Left lung (tissue), 10 donors: ENCODE results near the gene ASTN2. TPM values are rescaled to one million over a fixed set of nuclear protein-coding genes. Genes with fewer than 3 reads are reported as not detected.
"Not testable (repeated sequence)": the region's sequence is repeated elsewhere in the genome, so short reads cannot be mapped to it uniquely, and the experiment has no call there.

ENCODE experiments used
- ATAC-seq: fragments of 200-7000 bp; cut with Tn5 transposase; one replicate; pipeline ENCODE4 v1.9.1; 2020; ENCODE audit warnings: moderate library complexity
- DNase-seq, 4 donors: peaks; one replicate each; pipeline ENCODE4 v3.0.0-alpha.2; 2013 to 2020
- H3K27ac ChIP-seq, 2 donors: fragments of 200-600 bp; sonication (generic) in 1 of 2; one replicate each; pipeline versions ENCODE4 v1.5.0 to v1.8.0; 2020 to 2021
- H3K27me3 ChIP-seq, 2 donors: fragments of 200-600 bp; sonication (generic) in 1 of 2; one replicate each; pipeline versions ENCODE4 v1.5.0 to v1.8.0; 2020 to 2021
- H3K36me3 ChIP-seq, 2 donors: fragments of 200-600 bp; sonication (generic) in 1 of 2; one replicate each; pipeline versions ENCODE4 v1.5.0 to v1.8.0; 2020 to 2021
- H3K4me1 ChIP-seq, 2 donors: fragments of 200-600 bp; one replicate each; pipeline ENCODE4 v1.8.0; 2021
- H3K4me3 ChIP-seq, 2 donors: fragments of 200-600 bp; sonication (generic) in 1 of 2; one replicate each; pipeline versions ENCODE4 v1.5.0 to v1.8.0; 2020 to 2021; ENCODE audit warnings: mild to moderate bottlenecking in 1 of 2
- H3K9me3 ChIP-seq, 2 donors: fragments of 200-600 bp; sonication (generic) in 1 of 2; one replicate each; pipeline versions ENCODE4 v1.5.0 to v1.8.0; 2020 to 2021
- CTCF ChIP-seq, 2 donors: fragments of 200-600 bp; sonication (generic) in 1 of 2; IDR thresholded peaks; one replicate each; pipeline versions ENCODE4 v1.5.0 to v1.8.0; 2021; ENCODE audit warnings: antibody characterized with exemption in 2 of 2
- intact Hi-C, 2 donors: fragments of 100-400 bp; cut with DNase I; formaldehyde crosslinking; loops; one replicate each; pipeline versions ENCODE4 v1.11.2 to v1.14.2; 2022
- polyA plus RNA-seq, 6 donors: library from polyadenylated mRNA; unstranded; fragments of 120-200 nt; gene quantifications; one replicate each; pipeline ENCODE4 v1.2.1, GENCODE V29; 2013; ENCODE audit not compliant: insufficient read length in 6 of 6
- total RNA-seq, 2 donors: library from RNA; stranded (reverse); fragmentation: NEBNext Ultra II Directional; extraction: Animal tissue kit (Norgen Biotek cat#: 25700); gene quantifications; one replicate each; pipeline ENCODE4 v1.2.1, GENCODE V29; 2021
- donor health status: DM: no; HTN: yes; CAD: no.
- donor health status: DM: no; HTN: no; CAD: no.

Gene ASTN2
- total and polyA plus RNA-seq, 8 donors: 3.1 to 5.5 (median 4.5) TPM

- intact Hi-C loops: no loop called here
- ATAC-seq (no peak), DNase-seq (no peak)
- Histone ChIP-seq H3K36me3 (no peaks in the 10 kb centered on the region), H3K27ac (no peak overlapping the region), H3K4me3 (no peak overlapping the region), H3K27me3 (no peaks in the 10 kb centered on the region), H3K9me3 (no peaks in the 10 kb centered on the region), H3K4me1 (no peaks in the 10 kb centered on the region)
- no peak for TF ChIP-seq CTCF (IDR thresholded peaks at IDR 0.05)
Observed at GRCh38 chr9:117072216-117072615, 342.6 kb downstream of the ASTN2 start.

- H3K4me1 ChIP-seq, H3K9me3 ChIP-seq, DNase-seq, H3K4me3 ChIP-seq, H3K27me3 ChIP-seq, ATAC-seq, H3K27ac ChIP-seq, H3K36me3 ChIP-seq, intact Hi-C loops: not testable (repeated sequence)
Observed at GRCh38 chr9:117071673-117072207, 343.1 kb downstream of the ASTN2 start.

GRCh38 chr9:117063721-117064471 lies 351.0 kb downstream of the ASTN2 start:
- Histone ChIP-seq H3K4me3 (no peak overlapping the region), H3K4me1 (no peaks in the 10 kb centered on the region), H3K36me3 (no peaks in the 10 kb centered on the region), H3K27me3 (no peaks in the 10 kb centered on the region), H3K27ac (no peak overlapping the region), H3K9me3 (peaks cover 0 to 2% of the 10 kb centered on the region in 2 donors)
- intact Hi-C loops: no loop called here
- DNase-seq: no peak
- no peak for TF ChIP-seq CTCF (IDR thresholded peaks at IDR 0.05)
- no peak for ATAC-seq

GRCh38 chr9:117060963-117061362 lies 353.9 kb downstream of the ASTN2 start:
- no peak for TF ChIP-seq CTCF (IDR thresholded peaks at IDR 0.05)
- H3K27ac ChIP-seq: no peak overlapping the region
- H3K4me1 ChIP-seq: no peaks in the 10 kb centered on the region
- intact Hi-C loops: no loop called here
- peaks cover 0 to 2% of the 10 kb centered on the region in 2 donors for H3K9me3 ChIP-seq
- no peak overlapping the region for H3K4me3 ChIP-seq
- no peaks in the 10 kb centered on the region for H3K27me3 ChIP-seq
- DNase-seq (no peak), ATAC-seq (no peak)
- no peaks in the 10 kb centered on the region for H3K36me3 ChIP-seq

GRCh38 chr9:117050007-117050406 lies 364.9 kb downstream of the ASTN2 start:
- ATAC-seq (no peak), DNase-seq (no peak)
- H3K27ac ChIP-seq: no peak overlapping the region
- intact Hi-C loops: no loop called here
- H3K36me3 ChIP-seq: no peaks in the 10 kb centered on the region
- no peaks in the 10 kb centered on the region for H3K4me1 ChIP-seq
- no peaks in the 10 kb centered on the region for H3K27me3 ChIP-seq
- H3K9me3 ChIP-seq: no peaks in the 10 kb centered on the region
- no peak for TF ChIP-seq CTCF (IDR thresholded peaks at IDR 0.05)
- H3K4me3 ChIP-seq: no peak overlapping the region
